Measurements from ENCODE around the gene APOL4.

GRCh38 chr22:36177160-36177559 lies 24.4 kb downstream of the APOL4 start:
- TF ChIP-seq CTCF (conservative IDR thresholded peaks at IDR 0.05; ENCODE audit: low read length) (no peak), EZH2phosphoT487 (IDR thresholded peaks at IDR 0.05; ENCODE audit: borderline replicate concordance, low read depth, low read length) (no peak)

Measured in OCI-LY7 (cell line).